ENCODE results near the gene LRRC51. TPM values are rescaled to one million over a fixed set of nuclear protein-coding genes. Genes with fewer than 3 reads are reported as not detected.

LRRC51 gene
- total and polyA plus RNA-seq, 2 of the 8 experiments (the other 6 are each of a cell fraction or from before 2014, with no cell fraction given): 7.7 to 7.9 TPM

- Histone ChIP-seq H3K56ac (replicated peaks; ENCODE audit: insufficient read length, low read depth, low read length) (no peak overlapping the region), H2AFZ (ENCODE audit: low read length) (no peak overlapping the region), H3K9me3 (ENCODE audit: insufficient read depth in 2 of 2, low read depth in 1 of 2, low read length in 1 of 2) (no peaks in the 10 kb centered on the region), H2BK15ac (ENCODE audit: low read length) (no peak overlapping the region), H4K20me1 (replicated peaks in 1 of 2; ENCODE audit: control insufficient read depth in 1 of 2, insufficient read depth in 2 of 2, low read length in 2 of 2) (peaks cover 0 to 7% of the 10 kb centered on the region in 2 experiments), H2BK12ac (ENCODE audit: low read depth, low read length) (no peak overlapping the region), H3K23me2 (ENCODE audit: low read depth, low read length) (no peaks in the 10 kb centered on the region), H4K91ac (replicated peaks; ENCODE audit: insufficient read length, low read length) (no peak overlapping the region), H2BK20ac (ENCODE audit: low read length) (no peak overlapping the region), H2BK5ac (ENCODE audit: low read depth, low read length) (no peak overlapping the region), H3K79me2 (ENCODE audit: control insufficient read depth in 1 of 2, insufficient read depth in 2 of 2, low read length in 2 of 2) (peaks cover 0 to 53% of the 10 kb centered on the region in 2 experiments; a peak in 2 of 4 replicates), H4K8ac (ENCODE audit: extremely low read depth, insufficient read depth, low read length) (no peak overlapping the region), H3K18ac (ENCODE audit: extremely low read depth, low read length) (no peak overlapping the region), H3K27me3 (replicated peaks in 1 of 4; ENCODE audit: control insufficient read depth in 3 of 4, extremely low read depth in 1 of 4, insufficient read depth in 3 of 4, low read length in 3 of 4) (no peaks in the 10 kb centered on the region), H2BK120ac (replicated peaks; ENCODE audit: low read depth, low read length) (no peak overlapping the region), H4K5ac (ENCODE audit: insufficient read length, low read depth, low read length) (no peak overlapping the region), H3K4ac (replicated peaks; ENCODE audit: insufficient read length, low read depth, low read length) (no peak overlapping the region), H3K4me1 (replicated peaks in 1 of 4; ENCODE audit: control insufficient read depth in 3 of 4, insufficient read depth in 4 of 4, low read length in 3 of 4) (peaks cover 0 to 8% (median 0%) of the 10 kb centered on the region in 4 experiments; a peak in 1 of 7 replicates), H3K4me2 (ENCODE audit: insufficient read depth in 1 of 2, low read depth in 2 of 2, low read length in 2 of 2) (peak overlapping the region; percentile 38 to 42; a peak in 1 of 4 replicates), H3K79me1 (ENCODE audit: low read depth, low read length) (peaks cover 4% of the 10 kb centered on the region), H3K36me3 (ENCODE audit: control insufficient read depth in 2 of 4, insufficient read depth in 4 of 4, low read length in 3 of 4) (no peaks in the 10 kb centered on the region; a peak in 1 of 8 replicates), H3K4me3 (ENCODE audit: extremely low read depth in 1 of 4, insufficient read depth in 2 of 4, low read depth in 3 of 4, low read length in 4 of 4) (no peak overlapping the region), H3K23ac (ENCODE audit: insufficient read length) (no peak overlapping the region), H3K27ac (ENCODE audit: low read depth, low read length) (peak overlapping the region; percentile 62; the same call in 1 of the 2 replicates), H3K14ac (ENCODE audit: insufficient read length) (no peak overlapping the region), H2AK5ac (ENCODE audit: low read depth, low read length) (no peak overlapping the region), H3K9ac (replicated peaks in 1 of 4; ENCODE audit: extremely low read depth in 1 of 4, low read depth in 3 of 4, low read length in 3 of 4) (no peak overlapping the region; a peak in 1 of 7 replicates)
- DNase-seq (ENCODE audit: low read depth in 1 of 2, low spot score in 2 of 2) (no peak), FAIRE-seq (no peak)
- 88% methylated on average over 3 of the region's 3 CpGs; no CpG with 5 or more reads in 1 of the 2 experiments for WGBS, 2 experiments (ENCODE audit: extremely low coverage in 1 of 2, insufficient coverage in 1 of 2, insufficient read length in 1 of 2, insufficient replicate concordance in 2 of 2, low coverage in 1 of 2, low lambda C conversion rate in 2 of 2, missing lambda C conversion rate in 1 of 2)
- CTCF ChIA-PET (ENCODE audit: partially characterized antibody): interaction anchor here (0.8 to 3.2 kb wide), 5 partner anchors 12 to 42 kb away, joined by 3 to 18 read pairs (median 6); no protein-coding TSS in a partner anchor
- POLR2A ChIA-PET (ENCODE audit: partially characterized antibody): interaction anchor here (0.7 to 1.8 kb wide), 4 partner anchors 9 to 93 kb away, joined by 3 to 8 read pairs (median 4); no protein-coding TSS in a partner anchor
- TF ChIP-seq YY1 (IDR thresholded peaks at IDR 0.05; ENCODE audit: low read depth, low read length) (0 out of 2 replicates have a peak, but pooled peaks have one; percentile 17), CEBPB (IDR thresholded peaks at IDR 0.05; ENCODE audit: low read depth, low read length) (no peak)
These were observed 31.7 kb upstream of the LRRC51 start for GRCh38 chr11:72048766-72049460.
